ENCODE results near the gene HIGD1A. TPM values are rescaled to one million over a fixed set of nuclear protein-coding genes. Genes with fewer than 3 reads are reported as not detected.

Gene HIGD1A
- polyA plus RNA-seq, 6 donors from 2014 or later: 47.7 to 83.7 (median 65.3) TPM

DNA sequence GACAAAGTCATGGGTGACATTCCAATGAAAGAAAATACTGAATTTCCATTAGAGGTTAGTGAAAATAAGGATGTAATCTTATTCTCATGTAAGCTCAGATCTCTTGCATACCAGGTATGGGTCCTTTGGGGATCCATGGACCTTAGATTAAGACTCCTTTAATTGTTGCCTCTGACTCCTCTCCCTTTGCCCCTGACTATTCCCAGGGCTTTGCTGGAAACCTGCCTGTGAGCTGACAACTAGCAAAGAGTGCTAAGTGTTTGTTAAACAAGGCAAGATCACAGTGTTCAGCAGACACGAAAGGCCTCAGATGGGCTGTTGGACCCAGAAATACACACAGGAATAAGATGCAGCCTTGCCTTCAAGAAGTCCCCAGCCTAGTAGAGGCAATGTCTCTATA lies 37.0 kb upstream of the HIGD1A start:
- ATAC-seq (ENCODE audit: low read depth in 2 of 2): no peak
- Mint-ChIP-seq H3K36me3 (no peaks in the 10 kb centered on the region), H3K27me3 (no peaks in the 10 kb centered on the region), H3K9me3 (no peaks in the 10 kb centered on the region), H3K4me3 (no peak overlapping the region), H3K27ac (peak overlapping the region in 3 of 6 donors; percentile 11 to 51 (median 12)), H3K4me1 (peaks cover 18 to 39% (median 20%) of the 10 kb centered on the region in 3 donors)
- no peak for DNase-seq

DNA sequence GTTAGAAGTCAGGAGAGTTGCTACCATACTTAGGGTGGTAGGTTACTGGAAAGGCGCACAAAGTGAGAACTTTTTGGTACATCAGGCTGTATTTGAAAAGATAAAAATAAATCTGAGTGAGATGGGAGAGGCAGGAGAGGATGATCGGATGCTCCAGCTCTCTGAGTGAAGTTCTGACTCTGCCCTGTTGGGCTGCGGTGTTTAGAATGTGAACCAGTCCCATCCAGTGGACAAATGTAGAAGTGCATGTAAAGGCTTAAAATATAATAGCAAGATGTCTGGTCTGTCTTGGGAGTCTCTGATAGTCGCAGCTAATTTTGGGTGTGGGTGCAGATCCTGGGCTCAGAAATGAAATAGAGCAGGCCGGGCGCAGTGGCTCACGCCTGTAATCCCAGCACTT lies 35.3 kb upstream of the HIGD1A start:
- Mint-ChIP-seq H3K27ac (peak overlapping the region in 4 of 6 donors; percentile 18 to 82 (median 38)), H3K4me1 (peaks cover 7 to 22% (median 19%) of the 10 kb centered on the region in 3 donors), H3K36me3 (no peaks in the 10 kb centered on the region), H3K9me3 (no peaks in the 10 kb centered on the region), H3K4me3 (peak overlapping the region in 3 of 8 donors; percentile 2 to 53 (median 48)), H3K27me3 (no peaks in the 10 kb centered on the region)
- DNase-seq (peak; percentile 55), ATAC-seq (ENCODE audit: low read depth in 2 of 2) (peak; percentile 98 to 99)

DNA sequence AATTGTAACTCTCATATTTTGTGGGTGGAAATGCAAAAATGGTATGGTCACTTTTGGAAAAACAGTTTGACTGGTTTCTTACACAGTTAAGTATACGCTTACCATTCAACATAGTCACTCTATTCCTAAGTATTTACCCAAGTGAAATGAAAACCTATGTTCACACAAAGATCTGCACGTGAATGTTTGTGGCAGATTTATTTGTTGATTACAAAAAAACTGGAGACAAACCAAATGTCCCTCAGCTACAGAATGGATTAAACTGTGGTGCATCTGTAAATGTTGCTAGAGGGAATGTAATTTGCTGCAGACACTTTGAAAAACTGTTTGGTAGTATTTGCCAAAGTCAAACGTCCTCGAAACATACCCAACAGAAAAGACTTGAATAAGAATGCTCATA lies 34.3 kb upstream of the HIGD1A start:
- no peaks in the 10 kb centered on the region for H3K36me3 Mint-ChIP-seq
- H3K27me3 Mint-ChIP-seq: no peaks in the 10 kb centered on the region
- no peak overlapping the region for H3K27ac Mint-ChIP-seq
- no peak overlapping the region for H3K4me3 Mint-ChIP-seq
- no peaks in the 10 kb centered on the region for H3K9me3 Mint-ChIP-seq
- peaks cover 7 to 13% (median 13%) of the 10 kb centered on the region in 3 donors for H3K4me1 Mint-ChIP-seq
- ATAC-seq (ENCODE audit: low read depth in 2 of 2) (no peak), DNase-seq (no peak)

DNA sequence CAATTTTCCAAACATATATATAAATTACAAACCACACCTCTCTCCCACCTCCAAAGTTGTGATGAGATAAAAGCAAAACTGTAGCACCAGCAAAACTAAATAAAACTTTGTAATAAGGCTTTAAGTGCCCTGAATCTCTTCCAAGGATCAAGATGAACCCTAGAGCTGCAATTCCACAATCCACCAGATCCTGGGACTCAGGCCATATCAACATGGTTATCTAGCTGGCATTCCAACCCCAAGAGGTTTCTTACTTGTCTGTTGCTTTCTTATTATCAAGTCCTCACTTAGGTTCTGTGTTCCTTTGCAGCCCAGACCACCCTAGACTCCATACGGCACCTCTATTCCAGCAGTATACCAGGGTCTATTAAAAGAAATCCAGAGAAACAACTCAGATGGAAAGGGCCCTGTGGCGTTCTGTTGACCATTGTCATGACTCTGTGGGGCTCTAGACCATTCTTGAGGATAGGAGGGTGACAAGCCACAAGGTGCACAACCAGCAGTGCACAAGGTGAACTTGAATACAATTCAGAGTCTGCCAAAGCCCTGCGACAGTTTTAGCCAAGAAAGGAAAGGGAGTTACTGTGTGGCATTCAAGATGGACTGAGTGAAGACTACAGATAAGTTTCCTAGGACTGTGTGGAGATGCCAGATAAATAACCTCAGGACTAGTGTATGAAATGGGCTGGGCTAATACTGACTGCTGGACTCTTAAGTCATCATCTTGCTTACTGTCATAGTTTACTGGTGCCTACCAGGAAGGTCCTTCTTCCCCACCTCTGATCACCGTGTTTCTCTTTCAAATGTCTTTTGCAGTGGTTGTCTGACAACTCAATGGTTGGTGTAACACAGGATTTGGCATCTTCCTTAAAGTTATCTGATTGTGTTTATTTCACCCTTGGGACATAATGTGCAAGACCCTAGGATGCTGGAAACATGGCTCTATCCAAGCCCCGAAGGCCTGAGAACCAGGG lies 32.1 kb upstream of the HIGD1A start:
- Mint-ChIP-seq H3K9me3 (no peaks in the 10 kb centered on the region), H3K4me3 (peak overlapping the region in 1 of 8 donors; percentile 51), H3K36me3 (no peaks in the 10 kb centered on the region), H3K27me3 (no peaks in the 10 kb centered on the region), H3K4me1 (peaks cover 10 to 15% (median 11%) of the 10 kb centered on the region in 3 donors), H3K27ac (no peak overlapping the region)
- ATAC-seq (ENCODE audit: low read depth in 2 of 2) (no peak), DNase-seq (no peak)

DNA sequence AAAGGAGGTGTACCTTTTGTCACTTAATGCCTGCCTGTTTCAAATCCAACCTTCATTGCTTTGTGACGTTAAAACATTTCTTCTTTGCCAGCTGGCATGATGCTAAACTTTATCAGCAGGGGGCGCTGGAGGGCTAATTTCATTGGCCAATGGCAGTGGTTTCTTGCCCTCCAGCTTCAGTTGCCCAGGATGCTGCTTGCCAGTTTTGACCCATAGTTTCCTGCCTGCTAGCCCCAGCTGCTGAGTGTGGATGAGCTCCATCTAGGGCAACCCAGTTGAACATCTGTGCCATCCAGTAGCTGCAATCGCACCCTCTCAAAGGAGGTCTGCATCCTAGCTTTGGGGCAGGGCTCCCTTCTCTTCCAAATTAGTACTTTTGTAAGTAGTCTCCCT lies 27.0 kb upstream of the HIGD1A start:
- peaks cover 5 to 11% (median 9%) of the 10 kb centered on the region in 3 donors for H3K27me3 Mint-ChIP-seq
- H3K4me1 Mint-ChIP-seq: peaks cover 4 to 7% (median 6%) of the 10 kb centered on the region in 3 donors
- ATAC-seq (ENCODE audit: low read depth in 2 of 2): peak; percentile 70 to 91
- peak; percentile 71 for DNase-seq
- no peaks in the 10 kb centered on the region for H3K36me3 Mint-ChIP-seq
- peak overlapping the region in 1 of 8 donors; percentile 30 for H3K4me3 Mint-ChIP-seq
- no peaks in the 10 kb centered on the region for H3K9me3 Mint-ChIP-seq
- peak overlapping the region in 1 of 6 donors; percentile 83 for H3K27ac Mint-ChIP-seq

DNA sequence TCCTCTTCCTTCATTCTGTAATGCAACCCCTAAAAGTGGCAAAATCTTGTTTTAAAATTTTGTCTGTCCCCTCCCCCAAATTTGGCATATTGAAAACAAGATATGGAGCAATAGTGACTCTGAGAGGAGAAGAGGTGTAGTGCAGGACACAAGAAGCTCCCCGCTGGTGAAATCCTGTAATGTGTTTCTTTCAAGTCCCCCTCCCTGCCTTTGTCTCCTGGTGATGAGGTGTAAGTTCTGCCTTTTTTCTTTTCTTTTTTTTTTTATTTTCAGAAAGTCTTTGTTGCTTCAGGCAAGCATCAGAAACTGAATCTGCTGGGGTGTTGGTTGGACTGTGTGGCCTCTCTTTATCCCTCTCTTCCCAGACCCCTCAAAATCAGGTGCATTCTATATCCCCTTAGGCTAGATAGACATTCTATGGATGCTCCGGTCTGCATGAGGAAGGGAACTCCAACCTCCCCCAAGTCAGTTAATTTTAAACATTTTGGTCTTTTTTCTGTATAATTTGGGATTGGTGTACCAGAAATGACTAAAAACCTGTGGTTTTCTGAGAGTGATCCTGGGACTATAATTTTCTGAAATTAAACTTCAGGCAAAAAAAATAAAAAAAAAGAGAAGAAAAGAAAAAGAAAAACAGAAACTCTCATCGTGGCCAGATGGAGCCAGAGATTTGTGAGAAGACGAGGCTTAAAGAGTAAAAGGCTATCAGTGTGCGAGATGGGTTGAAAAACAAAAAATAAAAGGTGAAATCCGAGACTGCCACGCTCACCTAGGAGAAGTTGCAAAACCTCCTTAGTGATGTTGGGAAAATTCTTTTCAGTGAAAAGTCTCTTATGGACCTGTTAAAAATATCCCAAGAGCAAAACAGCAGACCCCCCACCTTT lies 26.4 kb upstream of the HIGD1A start:
- H3K27me3 Mint-ChIP-seq: peaks cover 5 to 11% (median 9%) of the 10 kb centered on the region in 3 donors
- ATAC-seq (ENCODE audit: low read depth in 2 of 2) (no peak), DNase-seq (no peak)
- H3K9me3 Mint-ChIP-seq: no peaks in the 10 kb centered on the region
- H3K4me3 Mint-ChIP-seq: no peak overlapping the region
- no peaks in the 10 kb centered on the region for H3K36me3 Mint-ChIP-seq
- H3K27ac Mint-ChIP-seq: peak overlapping the region in 2 of 6 donors; percentile 36 to 91
- peaks cover 4 to 7% (median 6%) of the 10 kb centered on the region in 3 donors for H3K4me1 Mint-ChIP-seq

DNA sequence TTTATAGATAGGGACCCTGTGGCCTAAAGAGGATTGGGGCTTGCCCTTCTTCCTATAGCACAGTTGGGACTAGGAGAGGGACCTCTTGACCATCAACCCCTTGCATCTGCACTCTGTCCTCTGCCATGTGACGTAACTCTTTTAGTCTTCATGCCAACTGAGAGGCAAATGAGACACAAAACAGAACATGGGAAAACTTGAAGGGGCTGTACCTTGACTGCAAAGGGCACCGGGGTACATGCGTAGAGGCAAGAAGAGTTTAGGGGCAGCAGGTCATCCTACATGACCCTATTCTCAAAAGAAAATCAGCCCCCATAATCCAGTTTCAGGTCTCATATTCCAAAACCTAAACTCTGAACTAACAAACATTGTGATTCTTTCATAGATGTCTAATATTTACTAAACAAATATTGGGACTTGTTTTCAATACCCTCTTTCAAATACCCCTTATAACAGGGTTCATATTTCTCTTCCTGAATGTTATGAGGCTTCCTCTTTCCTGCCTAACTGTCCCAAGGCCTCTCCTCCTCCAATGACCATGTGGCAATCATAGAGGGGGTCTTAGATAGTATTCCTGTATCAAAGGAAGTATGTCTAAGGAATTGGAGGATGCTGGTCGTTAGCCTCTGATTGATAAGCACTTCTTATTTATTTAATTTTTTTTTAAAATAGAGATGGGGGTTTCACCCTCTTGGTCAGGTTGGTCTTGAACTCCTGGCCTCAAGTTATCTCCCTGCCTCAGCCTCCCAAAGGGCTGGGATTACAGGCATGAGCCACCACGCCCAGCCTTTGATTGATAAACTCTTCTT lies 25.5 kb upstream of the HIGD1A start:
- ATAC-seq (ENCODE audit: low read depth in 2 of 2): no peak
- no peak for DNase-seq
- H3K27ac Mint-ChIP-seq: no peak overlapping the region
- H3K36me3 Mint-ChIP-seq: no peaks in the 10 kb centered on the region
- H3K27me3 Mint-ChIP-seq: peaks cover 5 to 11% (median 9%) of the 10 kb centered on the region in 3 donors
- no peak overlapping the region for H3K4me3 Mint-ChIP-seq
- peaks cover 4 to 7% (median 6%) of the 10 kb centered on the region in 3 donors for H3K4me1 Mint-ChIP-seq
- H3K9me3 Mint-ChIP-seq: no peaks in the 10 kb centered on the region

DNA sequence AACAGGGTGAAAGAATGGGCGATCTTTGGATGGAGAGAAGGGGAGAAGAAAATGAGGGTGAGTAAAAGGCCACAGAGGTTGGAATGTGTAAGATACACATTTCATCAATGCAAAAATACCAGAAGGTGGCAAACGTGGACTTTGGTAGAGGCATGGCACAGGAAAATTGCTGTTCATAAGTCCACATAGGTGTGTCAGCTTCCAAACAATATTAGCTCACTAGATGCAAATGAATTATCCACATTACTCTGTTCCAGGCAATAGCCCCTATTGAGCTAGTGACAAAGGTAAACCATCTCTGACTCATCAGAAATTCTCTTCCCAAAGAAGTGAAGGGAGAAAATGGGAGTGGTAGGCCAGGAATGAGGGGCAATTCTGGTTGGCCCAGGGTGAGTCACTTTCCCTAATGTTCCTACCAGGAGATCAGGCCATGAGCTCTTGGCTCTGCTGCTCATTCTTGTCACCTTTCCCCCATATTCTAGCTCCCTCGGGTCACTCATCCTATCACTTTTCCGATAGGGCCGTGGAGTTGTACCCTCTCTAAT lies 24.9 kb upstream of the HIGD1A start:
- H3K27me3 Mint-ChIP-seq: peaks cover 9 to 11% (median 9%) of the 10 kb centered on the region in 3 donors
- DNase-seq: no peak
- peaks cover 0 to 2% (median 0%) of the 10 kb centered on the region in 7 donors for H3K9me3 Mint-ChIP-seq
- H3K4me1 Mint-ChIP-seq: peaks cover 4 to 7% (median 6%) of the 10 kb centered on the region in 3 donors
- no peak overlapping the region for H3K4me3 Mint-ChIP-seq
- no peak for ATAC-seq (ENCODE audit: low read depth in 2 of 2)
- H3K27ac Mint-ChIP-seq: no peak overlapping the region
- H3K36me3 Mint-ChIP-seq: no peaks in the 10 kb centered on the region

DNA sequence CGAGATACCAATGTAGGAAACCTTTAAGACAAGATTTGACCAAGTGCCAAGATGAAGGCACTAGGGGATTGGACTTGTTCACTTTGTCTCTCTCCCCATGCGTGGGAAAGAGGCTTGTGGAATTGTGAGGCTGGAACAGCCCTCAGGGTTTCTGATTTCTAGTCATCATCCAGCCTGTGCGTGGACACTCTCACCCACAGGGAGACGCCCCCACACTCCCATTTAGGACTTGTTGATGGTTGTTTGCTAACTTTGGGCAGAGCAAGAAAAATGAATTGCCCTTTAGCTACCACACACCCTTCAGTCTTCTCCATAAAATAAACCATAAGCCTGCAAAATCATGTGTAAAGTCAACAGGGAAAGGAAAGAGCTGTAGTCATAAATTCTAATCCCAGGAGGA lies 23.4 kb upstream of the HIGD1A start:
- Mint-ChIP-seq H3K27me3 (peaks cover 9 to 14% (median 11%) of the 10 kb centered on the region in 3 donors), H3K4me3 (peak overlapping the region in 1 of 8 donors; percentile 3), H3K27ac (no peak overlapping the region), H3K36me3 (no peaks in the 10 kb centered on the region), H3K9me3 (peaks cover 0 to 2% (median 0%) of the 10 kb centered on the region in 7 donors), H3K4me1 (peaks cover 4 to 7% (median 6%) of the 10 kb centered on the region in 3 donors)
- ATAC-seq (ENCODE audit: low read depth in 2 of 2) (no peak), DNase-seq (no peak)

DNA sequence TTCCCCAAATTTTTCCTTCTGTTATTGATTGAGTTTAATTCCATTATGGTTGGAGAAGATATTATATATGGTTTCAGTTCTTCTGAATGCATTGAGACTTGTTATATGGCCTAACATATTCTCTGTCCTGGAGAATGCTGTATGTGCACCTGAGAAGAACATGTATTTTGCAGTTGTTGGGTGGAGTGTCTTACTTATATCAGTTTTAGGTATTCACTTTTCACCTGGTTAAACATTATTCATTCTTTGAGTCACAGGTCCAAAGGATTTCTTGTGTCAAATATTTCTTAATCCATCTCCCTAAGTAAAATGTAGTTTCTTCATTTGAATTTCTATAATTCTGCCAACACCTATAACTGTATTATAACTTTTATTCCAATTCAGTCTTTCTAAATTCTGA lies 22.7 kb upstream of the HIGD1A start:
- no peak overlapping the region for H3K27ac Mint-ChIP-seq
- peaks cover 9 to 17% (median 11%) of the 10 kb centered on the region in 3 donors for H3K27me3 Mint-ChIP-seq
- H3K4me3 Mint-ChIP-seq: no peak overlapping the region
- ATAC-seq (ENCODE audit: low read depth in 2 of 2) (no peak), DNase-seq (no peak)
- peaks cover 0 to 2% (median 0%) of the 10 kb centered on the region in 7 donors for H3K9me3 Mint-ChIP-seq
- H3K4me1 Mint-ChIP-seq: peaks cover 4 to 7% (median 6%) of the 10 kb centered on the region in 3 donors
- no peaks in the 10 kb centered on the region for H3K36me3 Mint-ChIP-seq

DNA sequence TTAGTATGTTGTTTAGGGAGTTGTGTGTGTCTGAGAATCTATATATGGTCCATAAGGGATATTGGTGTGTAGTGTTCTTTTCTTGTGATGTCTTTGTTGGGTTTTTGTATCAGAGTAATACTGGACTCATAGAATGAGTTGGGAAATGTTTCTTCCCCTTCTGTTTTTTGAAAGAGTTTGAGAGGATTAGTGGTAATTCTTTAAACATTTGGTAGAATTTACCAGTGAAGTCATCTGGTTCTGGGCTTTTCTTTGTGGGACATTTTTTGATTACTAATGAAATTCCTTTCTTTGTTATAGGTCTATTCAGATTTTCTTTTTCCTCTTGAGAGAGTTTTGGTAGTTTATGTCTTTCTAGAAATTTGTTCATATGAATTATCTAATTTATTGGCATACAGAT lies 21.9 kb upstream of the HIGD1A start:
- no peak overlapping the region for H3K4me3 Mint-ChIP-seq
- peaks cover 9 to 17% (median 11%) of the 10 kb centered on the region in 3 donors for H3K27me3 Mint-ChIP-seq
- H3K9me3 Mint-ChIP-seq: peaks cover 0 to 2% (median 0%) of the 10 kb centered on the region in 7 donors
- H3K4me1 Mint-ChIP-seq: peaks cover 0 to under 1% (median 0%) of the 10 kb centered on the region in 3 donors
- H3K27ac Mint-ChIP-seq: no peak overlapping the region
- DNase-seq: no peak
- no peaks in the 10 kb centered on the region for H3K36me3 Mint-ChIP-seq
- ATAC-seq (ENCODE audit: low read depth in 2 of 2): no peak

DNA sequence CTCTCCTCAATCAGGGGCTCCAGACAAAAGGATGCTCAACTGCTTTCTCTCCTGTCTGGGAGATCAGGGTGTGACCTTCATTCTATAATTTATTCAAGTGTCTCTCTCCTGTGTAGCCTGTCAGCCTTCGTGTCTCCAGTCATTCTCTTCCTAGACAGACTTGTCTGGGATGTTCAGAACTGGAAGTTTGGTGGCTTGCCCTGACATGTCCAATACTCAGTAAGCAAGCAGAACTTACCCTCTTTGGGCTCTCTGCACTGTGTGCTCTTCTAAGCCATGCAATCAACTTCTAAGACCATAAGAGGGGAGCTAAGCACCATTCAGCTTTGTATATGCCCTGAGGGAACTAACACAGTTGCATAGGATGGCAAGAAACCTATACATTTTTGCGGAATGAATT lies 19.1 kb upstream of the HIGD1A start:
- no peaks in the 10 kb centered on the region for H3K36me3 Mint-ChIP-seq
- peak overlapping the region in 1 of 6 donors; percentile 15 for H3K27ac Mint-ChIP-seq
- ATAC-seq (ENCODE audit: low read depth in 2 of 2): no peak
- peaks cover 0 to 2% (median 0%) of the 10 kb centered on the region in 7 donors for H3K9me3 Mint-ChIP-seq
- H3K4me3 Mint-ChIP-seq: no peak overlapping the region
- H3K27me3 Mint-ChIP-seq: peaks cover 2 to 9% (median 4%) of the 10 kb centered on the region in 3 donors
- DNase-seq: no peak
- no peaks in the 10 kb centered on the region for H3K4me1 Mint-ChIP-seq

All from naive B cell (primary cell).